Renal cortex interstitium (tissue), 11 donors: ENCODE results near the gene DCUN1D3. TPM values are rescaled to one million over a fixed set of nuclear protein-coding genes. Genes with fewer than 3 reads are reported as not detected.

ENCODE experiments used
- DNase-seq, 11 donors: peaks; one replicate each; pipeline ENCODE4 v3.0.0-alpha.2; 2013; ENCODE audit warnings: low read depth in 9 of 11, low spot score in 4 of 11; ENCODE audit errors: extremely low read depth in 1 of 11
- polyA plus RNA-seq, 3 donors: library from polyadenylated mRNA; unstranded; fragments of 120-200 nt; gene quantifications; one replicate each; pipeline ENCODE4 v1.2.1, GENCODE V29; 2013; ENCODE audit not compliant: insufficient read length in 3 of 3

Gene DCUN1D3
- polyA plus RNA-seq, 3 donors: 8.4 to 11.0 (median 10.5) TPM

GRCh38 chr16:20899477-20900298 is 470 bp downstream of the DCUN1D3 start:
- peak in 4 of 11 donors; percentile 33 to 68 (median 41) for DNase-seq

GRCh38 chr16:20899071-20899470 is 1.1 kb downstream of the DCUN1D3 start:
- no peak for DNase-seq

GRCh38 chr16:20897922-20898321 is 2.2 kb downstream of the DCUN1D3 start:
- DNase-seq: no peak

DNA sequence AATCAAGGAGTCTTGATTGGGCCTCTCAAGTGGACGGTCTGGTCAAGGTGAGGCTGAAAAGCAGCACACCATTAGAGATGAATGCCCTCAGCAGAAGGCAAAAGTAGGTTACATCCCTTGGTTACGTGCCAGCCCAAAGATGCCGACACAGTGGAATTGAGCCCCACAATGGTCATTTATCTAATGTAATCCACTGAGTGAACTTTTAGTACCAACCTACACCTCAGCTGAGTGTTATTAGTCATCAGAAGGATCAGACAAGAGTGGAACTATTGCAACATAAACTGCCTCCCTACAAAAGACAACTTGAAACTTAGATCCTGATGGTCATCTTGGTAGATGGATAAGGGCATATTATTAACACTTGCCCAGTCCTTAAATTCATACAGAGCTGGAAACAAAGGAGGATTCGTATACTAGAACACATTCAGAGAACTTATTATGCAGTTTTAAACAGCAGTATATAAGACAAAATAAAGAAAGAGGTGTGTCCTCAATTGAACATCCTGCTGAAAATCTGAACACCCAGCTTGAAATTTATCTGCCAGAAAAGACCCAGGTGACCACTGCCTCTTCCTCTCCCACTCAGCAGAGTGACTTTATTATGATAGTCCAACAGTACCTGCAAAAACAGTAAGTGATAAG is 2.8 kb downstream of the DCUN1D3 start:
- no peak for DNase-seq

- no peak for DNase-seq
Observed at GRCh38 chr16:20894388-20894787, 5.8 kb downstream of the DCUN1D3 start.

DNA sequence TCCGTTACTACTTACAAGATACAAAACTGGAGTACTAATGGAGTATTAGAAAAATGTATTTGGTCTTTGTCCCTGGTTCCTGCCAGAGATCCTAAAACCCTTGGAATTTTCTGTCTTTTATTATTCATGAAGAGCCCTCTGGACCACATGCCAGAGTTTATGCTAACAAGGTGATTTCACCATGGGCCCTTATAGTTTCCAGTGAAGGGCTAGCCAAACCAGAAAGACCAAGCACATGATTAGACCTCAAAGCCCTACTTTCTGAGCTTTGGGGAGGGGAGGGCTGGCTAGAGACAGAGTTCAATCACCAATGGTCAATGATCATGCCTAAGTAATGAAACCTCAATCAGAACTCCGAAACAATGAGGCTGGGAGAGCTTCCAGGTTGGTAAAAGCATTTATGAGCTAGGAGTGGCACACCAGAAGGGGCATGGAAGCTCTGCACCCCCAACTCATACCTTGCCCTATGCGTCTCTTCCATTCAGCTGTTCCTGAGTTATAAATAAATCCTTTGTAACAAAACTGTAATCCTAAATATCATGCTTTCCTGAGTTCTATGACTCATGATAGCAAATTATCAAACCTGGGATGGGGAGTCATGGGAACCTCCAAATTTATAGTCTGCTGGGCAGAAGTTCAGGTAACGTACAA is 10.4 kb downstream of the DCUN1D3 start:
- DNase-seq: no peak

GRCh38 chr16:20887207-20887606 is 13.0 kb downstream of the DCUN1D3 start:
- no peak for DNase-seq

- no peak for DNase-seq
Observed at GRCh38 chr16:20886320-20886719, 13.8 kb downstream of the DCUN1D3 start.

- no peak for DNase-seq
Observed at GRCh38 chr16:20884240-20884556, 16.0 kb downstream of the DCUN1D3 start.

DNA sequence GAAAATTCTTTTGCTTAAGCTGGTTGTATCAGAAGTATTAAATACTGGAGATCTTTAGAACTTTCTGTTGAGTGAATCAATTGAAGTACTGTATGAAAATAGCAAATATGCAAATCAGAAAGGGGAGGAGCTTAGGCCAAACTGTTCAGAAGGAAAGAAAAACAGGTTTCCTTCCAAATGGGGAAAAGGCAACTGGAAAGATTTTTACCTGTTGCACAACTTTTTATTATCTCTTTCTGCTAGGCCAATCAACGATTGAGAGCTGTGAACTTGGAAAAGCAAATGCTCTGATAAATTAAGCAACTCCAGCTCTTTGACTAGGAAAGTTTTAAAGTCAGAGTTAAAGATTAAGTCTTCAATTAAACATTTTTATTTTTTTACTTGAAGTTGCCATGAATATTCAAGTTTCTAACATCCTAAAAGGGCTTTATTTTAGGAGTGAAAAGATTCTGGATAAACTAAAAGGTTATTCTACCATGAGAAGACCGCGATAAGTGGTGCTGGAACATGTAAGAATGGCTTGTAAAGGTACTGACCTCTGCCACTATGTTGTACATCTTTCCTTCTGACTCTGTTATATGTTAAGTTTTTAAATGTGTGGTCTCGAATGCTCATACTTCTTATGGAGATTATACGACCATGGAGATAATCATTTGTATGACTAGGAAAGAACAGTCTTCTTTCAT is 16.5 kb downstream of the DCUN1D3 start:
- no peak for DNase-seq

GRCh38 chr16:20881503-20881878 is 18.7 kb downstream of the DCUN1D3 start:
- no peak for DNase-seq

DNA sequence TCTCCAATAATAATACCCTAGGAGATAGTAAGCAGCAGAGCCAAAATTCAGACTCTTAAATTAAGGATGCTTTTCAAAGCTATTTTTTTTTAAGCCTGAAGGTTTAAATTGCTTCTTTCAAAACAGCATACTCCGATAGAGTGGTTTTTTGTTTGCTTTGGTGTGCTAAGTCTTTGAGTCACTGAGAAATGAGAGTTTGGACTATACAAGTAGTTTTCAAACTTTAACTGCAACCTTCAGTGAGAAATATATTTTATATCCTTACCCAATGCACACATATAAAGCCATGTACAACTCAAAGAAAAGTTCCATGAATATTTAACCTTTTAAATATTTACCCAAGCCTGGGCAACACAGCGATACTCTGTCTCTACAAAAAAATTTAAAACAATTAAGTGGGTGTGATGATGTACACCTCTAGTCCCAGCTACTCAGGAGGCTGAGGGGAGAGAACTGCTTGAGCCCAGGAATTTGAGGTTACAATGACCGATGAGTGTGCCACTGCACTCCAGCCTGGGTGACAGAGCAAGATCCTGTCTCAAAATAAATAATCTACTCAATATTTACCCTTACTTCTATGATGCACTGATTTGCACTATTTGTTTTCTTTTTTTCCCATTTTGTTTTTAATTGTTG is 19.2 kb downstream of the DCUN1D3 start:
- no peak for DNase-seq

GRCh38 chr16:20879175-20880040 is 20.8 kb downstream of the DCUN1D3 start:
- no peak for DNase-seq

GRCh38 chr16:20878682-20879147 is 21.4 kb downstream of the DCUN1D3 start:
- DNase-seq: peak in 2 of 11 donors; percentile 13 to 30

DNA sequence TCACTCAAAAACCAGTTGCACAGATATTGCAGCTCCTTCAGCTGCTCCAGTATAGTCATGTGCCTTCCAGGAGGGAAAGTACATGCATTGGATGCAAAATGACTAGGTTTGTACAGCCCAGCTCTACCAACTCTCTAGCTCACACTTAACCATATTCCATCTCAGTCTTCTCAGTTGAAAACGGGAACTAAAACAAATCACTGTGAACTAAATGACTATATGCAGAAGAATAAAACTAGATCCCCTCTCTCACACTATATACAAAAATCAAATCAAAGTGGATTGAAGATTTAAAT is 24.9 kb downstream of the DCUN1D3 start:
- DNase-seq: no peak

DNA sequence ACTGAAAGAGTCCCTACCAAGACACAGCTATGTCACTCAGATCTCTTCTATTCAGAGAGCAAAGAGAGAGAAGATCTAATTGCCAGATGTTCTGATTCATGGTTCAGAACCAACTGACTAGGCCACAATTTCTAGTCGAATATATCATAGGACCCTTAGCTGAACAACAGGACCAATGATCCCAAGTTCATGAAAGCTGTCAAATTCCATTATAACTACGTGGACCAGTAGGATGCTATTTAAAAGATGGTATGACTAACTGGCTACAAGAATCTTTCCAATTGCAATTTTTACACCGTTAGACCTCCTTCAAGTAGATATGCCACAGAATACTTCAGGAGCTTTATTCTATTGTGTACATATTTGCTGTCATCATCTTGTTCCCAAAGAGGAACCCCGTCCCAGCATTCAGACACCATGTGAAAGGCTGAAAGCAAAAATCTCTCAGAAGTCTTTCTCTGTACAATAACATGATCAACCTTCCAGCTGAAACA is 26.0 kb downstream of the DCUN1D3 start:
- DNase-seq: no peak

DNA sequence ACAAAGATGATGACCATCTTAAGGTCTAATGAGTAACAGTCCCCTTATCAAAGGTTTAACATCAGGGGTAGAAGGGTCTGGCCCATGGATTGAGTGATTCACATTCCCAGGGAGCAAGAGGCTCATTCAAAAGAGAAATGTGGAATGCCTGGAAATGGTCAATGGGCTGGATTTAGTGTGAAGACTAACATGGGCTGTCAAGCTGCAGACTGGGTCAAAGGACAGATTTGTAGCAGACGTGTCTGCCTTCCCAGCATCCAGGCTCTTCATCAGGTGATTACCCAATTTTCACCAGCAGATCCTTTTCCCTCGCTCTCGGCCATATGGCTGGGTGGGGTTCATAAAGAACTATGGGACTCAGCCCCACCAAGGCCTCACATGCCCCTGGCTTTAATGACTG is 26.8 kb downstream of the DCUN1D3 start:
- DNase-seq: no peak
